GM23338 (cell line): Measurements from ENCODE around the gene HAPLN2.

Experiments
- CTCF ChIP-seq, 2 experiments: fragments of 200-600 bp in 1 of 2; sonication (generic) in 1 of 2; conservative IDR thresholded peaks; 2 replicates each; pipeline versions ENCODE4 v1.5.1 to v1.6.1; 2016 to 2017; ENCODE audit warnings: antibody characterized with exemption in 2 of 2, low read depth in 2 of 2, mild to moderate bottlenecking in 2 of 2, moderate library complexity in 1 of 2
- EZH2 ChIP-seq: fragments of 200-600 bp; sonication (generic); IDR thresholded peaks from one replicate; pipeline ENCODE4 v1.8.0; 2017; ENCODE audit warnings: antibody characterized with exemption, mild to moderate bottlenecking, low read depth; ENCODE audit not compliant: unreplicated experiment

- no peak for TF ChIP-seq EZH2
- no peak for TF ChIP-seq CTCF (conservative IDR thresholded peaks at IDR 0.05; ENCODE audit: low read depth in 2 of 2)
Observed at GRCh38 chr1:156667610-156667967, 48.4 kb downstream of the HAPLN2 start.
